ENCODE measurements around the gene CCDC15.
"Not testable (repeated sequence)": the region's sequence is repeated elsewhere in the genome, so short reads cannot be mapped to it uniquely, and the experiment has no call there.

Gene CCDC15

GRCh38 chr11:124983674-124984511 lies 29.9 kb downstream of the CCDC15 start:
- in situ Hi-C loops (cut with MboI; ENCODE audit: low sequenced_read_pairs): no loop called here

- in situ Hi-C loops (cut with MboI; ENCODE audit: low sequenced_read_pairs): no loop called here
Observed at GRCh38 chr11:124984512-124984854, 30.5 kb downstream of the CCDC15 start.

GRCh38 chr11:124987096-124987495 lies 33.1 kb downstream of the CCDC15 start:
- in situ Hi-C loops (cut with MboI; ENCODE audit: low sequenced_read_pairs): no loop called here

GRCh38 chr11:124988063-124988462 lies 34.1 kb downstream of the CCDC15 start:
- in situ Hi-C loops (cut with MboI; ENCODE audit: low sequenced_read_pairs): no loop called here

- in situ Hi-C loops (cut with MboI; ENCODE audit: low sequenced_read_pairs): no loop called here
Observed at GRCh38 chr11:125001079-125001778, 47.2 kb downstream of the CCDC15 start.

- in situ Hi-C loops (cut with MboI; ENCODE audit: low sequenced_read_pairs): no loop called here
Observed at GRCh38 chr11:125001849-125002248, 47.8 kb downstream of the CCDC15 start.

- in situ Hi-C loops (cut with MboI; ENCODE audit: low sequenced_read_pairs): no loop called here
Observed at GRCh38 chr11:125005491-125005890, 51.5 kb downstream of the CCDC15 start.

GRCh38 chr11:125016413-125016812 lies 62.4 kb downstream of the CCDC15 start:
- in situ Hi-C loops (cut with MboI; ENCODE audit: low sequenced_read_pairs): no loop called here

GRCh38 chr11:125020342-125020741 lies 66.3 kb downstream of the CCDC15 start:
- in situ Hi-C loops (cut with MboI; ENCODE audit: low sequenced_read_pairs): no loop called here

GRCh38 chr11:125022551-125022950 lies 68.5 kb downstream of the CCDC15 start:
- in situ Hi-C loops (cut with MboI; ENCODE audit: low sequenced_read_pairs): no loop called here

- in situ Hi-C loops (cut with MboI; ENCODE audit: low sequenced_read_pairs): no loop called here
Observed at GRCh38 chr11:125025968-125026367, 72.0 kb downstream of the CCDC15 start.

GRCh38 chr11:125029431-125029830 lies 75.4 kb downstream of the CCDC15 start:
- in situ Hi-C loops (cut with MboI; ENCODE audit: low sequenced_read_pairs): not testable (repeated sequence)

- in situ Hi-C loops (cut with MboI; ENCODE audit: low sequenced_read_pairs): no loop called here
Observed at GRCh38 chr11:125036933-125037332, 82.9 kb downstream of the CCDC15 start.

- in situ Hi-C loops (cut with MboI; ENCODE audit: low sequenced_read_pairs): no loop called here
Observed at GRCh38 chr11:125049164-125049792, 95.3 kb downstream of the CCDC15 start.

- in situ Hi-C loops (cut with MboI; ENCODE audit: low sequenced_read_pairs): no loop called here
Observed at GRCh38 chr11:125052047-125052446, 98.0 kb downstream of the CCDC15 start.

- in situ Hi-C loops (cut with MboI; ENCODE audit: low sequenced_read_pairs): no loop called here
Observed at GRCh38 chr11:125053167-125053566, 99.2 kb downstream of the CCDC15 start.

- in situ Hi-C loops (cut with MboI; ENCODE audit: low sequenced_read_pairs): no loop called here
Observed at GRCh38 chr11:125055107-125055715, 101.2 kb downstream of the CCDC15 start.

GRCh38 chr11:125056111-125056510 lies 102.1 kb downstream of the CCDC15 start:
- in situ Hi-C loops (cut with MboI; ENCODE audit: low sequenced_read_pairs): not testable (repeated sequence)

GRCh38 chr11:125056931-125057692 lies 103.1 kb downstream of the CCDC15 start:
- in situ Hi-C loops (cut with MboI; ENCODE audit: low sequenced_read_pairs): no loop called here

- in situ Hi-C loops (cut with MboI; ENCODE audit: low sequenced_read_pairs): no loop called here
Observed at GRCh38 chr11:125057693-125058016, 103.7 kb downstream of the CCDC15 start.

GRCh38 chr11:125061281-125061680 lies 107.3 kb downstream of the CCDC15 start:
- in situ Hi-C loops (cut with MboI; ENCODE audit: low sequenced_read_pairs): no loop called here
